K562 (cell line): ENCODE measurements around the gene GRIK5. TPM values are rescaled to one million over a fixed set of nuclear protein-coding genes. Genes with fewer than 3 reads are reported as not detected.

Source experiments
- ATAC-seq: fragments of 200-7000 bp; cut with Tn5 transposase; 3 replicates; pipeline ENCODE4 v1.9.1; 2020; ENCODE audit warnings: moderate library complexity
- BruUV-seq: library from RNA; stranded (reverse); fragments of 400-500 nt; replicated peaks from 2 replicates; lab custom pipeline; 2021; lab: Mats Ljungman, UMichigan
- CTCF ChIA-PET: fragments of 300-600 bp; formaldehyde crosslinking; extraction: SDS; loops from one replicate; lab custom pipeline; 2021; ENCODE audit warnings: low intra/inter-chr PET ratio; lab: Yijun Ruan, JAX
- POLR2A ChIA-PET: fragments of 300-600, 350-650 bp; sonication (Branson Sonifier 250); formaldehyde crosslinking; extraction: SDS; loops from one replicate; lab custom pipeline; 2021; ENCODE audit warnings: antibody characterized with exemption, inconsistent platforms; lab: Yijun Ruan, JAX
- DNase-seq, 4 experiments: peaks; one replicate each; pipeline versions ENCODE4 v3.0.0 to v3.0.0-alpha.2; 2011 to 2018; ENCODE audit warnings: low spot score in 3 of 4, mixed read lengths in 3 of 4; ENCODE audit errors: extremely low read depth in 1 of 4
- FAIRE-seq: peaks from 2 replicates; lab custom pipeline; 2011; peaks lifted over from hg19 to GRCh38; lab: Jason Lieb, UNC
- H2AFZ ChIP-seq: 2 replicates; pipeline ENCODE4 v1.6.0; 2011; ENCODE audit warnings: low read depth, low read length, control low read depth, inconsistent platforms
- H3K27ac ChIP-seq: fragments of 200-600 bp; 3 replicates; pipeline ENCODE4 v1.8.0; 2011; ENCODE audit warnings: low read depth, mild to moderate bottlenecking, control low read depth, inconsistent platforms, low read length, moderate library complexity, mixed read lengths; ENCODE audit errors: extremely low read depth
- H3K27me3 ChIP-seq, 2 experiments: fragments of 300-600 bp in 1 of 2; 2 replicates in 1 of 2; 3 replicates in 1 of 2; pipeline versions ENCODE4 v1.6.0 to v1.8.0; 2011; ENCODE audit warnings: inconsistent platforms in 2 of 2, low read length in 2 of 2, mild to moderate bottlenecking in 1 of 2, mixed read lengths in 1 of 2, moderate library complexity in 1 of 2; ENCODE audit not compliant: control insufficient read depth in 2 of 2, insufficient read depth in 2 of 2
- H3K36me3 ChIP-seq: fragments of 300-600 bp; 3 replicates; pipeline ENCODE4 v1.8.0; 2011; ENCODE audit warnings: mild to moderate bottlenecking, low read length, inconsistent platforms; ENCODE audit not compliant: control insufficient read depth, insufficient read depth
- H3K4me1 ChIP-seq, 2 experiments: fragments of 200-600 bp in 1 of 2; replicated peaks in 1 of 2; 2 replicates in 1 of 2; 3 replicates in 1 of 2; pipeline versions ENCODE4 v1.5.1 to v1.8.0; 2011; ENCODE audit warnings: inconsistent platforms in 2 of 2, low read length in 2 of 2, mild to moderate bottlenecking in 1 of 2, mixed read lengths in 1 of 2, moderate library complexity in 1 of 2; ENCODE audit not compliant: control insufficient read depth in 2 of 2, insufficient read depth in 2 of 2
- H3K4me2 ChIP-seq: 2 replicates; pipeline ENCODE4 v1.6.1; 2011; ENCODE audit warnings: low read length, control low read depth, inconsistent platforms, mixed read lengths; ENCODE audit not compliant: insufficient read depth
- H3K4me3 ChIP-seq: fragments of 200-600 bp; sonication (generic), shearing (Covaris generic); 2 replicates; pipeline ENCODE4 v1.5.1; 2016; ENCODE audit warnings: control low read depth, inconsistent platforms
- H3K79me2 ChIP-seq: fragments of 200-600 bp; 3 replicates; pipeline ENCODE4 v1.8.0; 2011; ENCODE audit warnings: low read length, inconsistent platforms; ENCODE audit not compliant: control insufficient read depth, insufficient read depth
- H3K9ac ChIP-seq, 2 experiments: 2 replicates each; pipeline versions ENCODE4 v1.6.0 to v1.6.1; 2011; ENCODE audit warnings: low read depth in 2 of 2, low read length in 2 of 2, control low read depth in 1 of 2, inconsistent platforms in 1 of 2, mild to moderate bottlenecking in 1 of 2, mixed read lengths in 1 of 2; ENCODE audit not compliant: insufficient read depth in 1 of 2
- H3K9me1 ChIP-seq: one replicate; pipeline ENCODE4 v1.6.0; 2011; ENCODE audit warnings: inconsistent platforms, mild to moderate bottlenecking, low read length, moderate library complexity; ENCODE audit not compliant: control insufficient read depth, insufficient read depth
- H3K9me3 ChIP-seq: replicated peaks from 2 replicates; pipeline ENCODE4 v1.5.1; 2011; ENCODE audit warnings: low read depth, low read length, inconsistent platforms; ENCODE audit not compliant: control insufficient read depth, insufficient read depth
- H4K20me1 ChIP-seq: replicated peaks from 2 replicates; pipeline ENCODE4 v1.6.1; 2011; ENCODE audit warnings: low read length, inconsistent platforms, mixed read lengths; ENCODE audit not compliant: control insufficient read depth, insufficient read depth
- BRD4 ChIP-seq: fragments of 200-600 bp; sonication (generic); IDR thresholded peaks from 2 replicates; pipeline ENCODE4 v1.6.1; 2017; ENCODE audit warnings: inconsistent platforms
- CREBBP ChIP-seq: IDR thresholded peaks from one replicate; pipeline ENCODE4 v1.6.1; 2012; ENCODE audit warnings: low read depth, mild to moderate bottlenecking, control low read depth, inconsistent platforms, low read length
- ESRRA ChIP-seq: fragments of 450-650 bp; IDR thresholded peaks from 2 replicates; pipeline ENCODE4 v1.6.1; 2014; ENCODE audit warnings: low read depth, mild to moderate bottlenecking, moderate library complexity, borderline replicate concordance
- MECOM ChIP-seq: fragments of 250-450 bp; sonication (Bioruptor Pico); IDR thresholded peaks from 2 replicates; pipeline ENCODE4 v1.8.0; 2022; ENCODE audit warnings: inconsistent platforms
- PHF21A ChIP-seq: fragments of 450-650 bp; IDR thresholded peaks from 2 replicates; pipeline ENCODE4 v1.6.1; 2017; ENCODE audit warnings: low read depth, borderline replicate concordance
- TRIM25 ChIP-seq: fragments of 450-650 bp; IDR thresholded peaks from 2 replicates; pipeline ENCODE4 v1.7.0; 2016; ENCODE audit warnings: borderline replicate concordance
- ZC3H8 ChIP-seq: fragments of 450-650 bp; IDR thresholded peaks from 2 replicates; pipeline ENCODE4 v1.6.1; 2017
- ZNF217 ChIP-seq: sonication (generic); formaldehyde crosslinking; IDR thresholded peaks from 2 replicates; pipeline ENCODE4 v1.8.0; 2022; ENCODE audit warnings: mild to moderate bottlenecking, missing genetic modification reagents
- ZNF23 ChIP-seq: fragments of 250-450 bp; sonication (Bioruptor Pico); IDR thresholded peaks from 2 replicates; pipeline ENCODE4 v1.4.0; 2020; ENCODE audit warnings: mild to moderate bottlenecking
- WGBS: fragments of 100-300 bp; shearing (Covaris generic); methylation state at CpG from one replicate; pipeline ENCODE4 v1.1.6; 2016; ENCODE audit warnings: low coverage, mixed read lengths; ENCODE audit not compliant: insufficient coverage; ENCODE audit errors: missing lambda C conversion rate; 5-methylcytosine and 5-hydroxymethylcytosine counted together
- in situ Hi-C: fragments of 300-500 bp; cut with MboI; formaldehyde crosslinking; loops from 4 replicates; pipeline ENCODE4 v1.15.0; 2018; ENCODE audit warnings: inconsistent platforms, mixed read lengths
- intact Hi-C: fragments of 100-400 bp; cut with micrococcal nuclease; formaldehyde crosslinking; loops from 2 replicates; pipeline ENCODE4 v1.14.2; 2022
- polyA plus RNA-seq, 8 experiments: library from polyadenylated mRNA; depleted of rRNA in 4 of 8; stranded (reverse) in 5 of 8; unstranded in 3 of 8; fragments of >200 nt; fragmentation: Nextera tagmentation in 2 of 8; fragmentation: Illumina TruSeq in 1 of 8; extraction: Ambion mirVana in 2 of 8; extraction: Trizol in 1 of 8; gene quantifications; 2 replicates each; pipeline versions ENCODE4 v1.2.1 to v1.2.3, GENCODE V29; 2011 to 2014; ENCODE audit warnings: inconsistent platforms in 1 of 8, missing spikeins in 1 of 8
- total RNA-seq, 7 experiments: library from RNA; depleted of rRNA in 6 of 7; stranded (reverse); fragments of >200 nt in 6 of 7; fragmentation: Illumina TruSeq in 2 of 7; extraction: Trizol in 2 of 7; gene quantifications; 2 replicates each; pipeline versions ENCODE4 v1.2.1 to v1.2.3, GENCODE V29; 2011 to 2021; ENCODE audit warnings: low replicate concordance in 1 of 7

The GRIK5 gene
- total and polyA plus RNA-seq, 9 of the 15 experiments (the other 6 are each of a cell fraction or from before 2014, with no cell fraction given): 0.04 to 0.55 (median 0.27) TPM; not detected in 2

DNA sequence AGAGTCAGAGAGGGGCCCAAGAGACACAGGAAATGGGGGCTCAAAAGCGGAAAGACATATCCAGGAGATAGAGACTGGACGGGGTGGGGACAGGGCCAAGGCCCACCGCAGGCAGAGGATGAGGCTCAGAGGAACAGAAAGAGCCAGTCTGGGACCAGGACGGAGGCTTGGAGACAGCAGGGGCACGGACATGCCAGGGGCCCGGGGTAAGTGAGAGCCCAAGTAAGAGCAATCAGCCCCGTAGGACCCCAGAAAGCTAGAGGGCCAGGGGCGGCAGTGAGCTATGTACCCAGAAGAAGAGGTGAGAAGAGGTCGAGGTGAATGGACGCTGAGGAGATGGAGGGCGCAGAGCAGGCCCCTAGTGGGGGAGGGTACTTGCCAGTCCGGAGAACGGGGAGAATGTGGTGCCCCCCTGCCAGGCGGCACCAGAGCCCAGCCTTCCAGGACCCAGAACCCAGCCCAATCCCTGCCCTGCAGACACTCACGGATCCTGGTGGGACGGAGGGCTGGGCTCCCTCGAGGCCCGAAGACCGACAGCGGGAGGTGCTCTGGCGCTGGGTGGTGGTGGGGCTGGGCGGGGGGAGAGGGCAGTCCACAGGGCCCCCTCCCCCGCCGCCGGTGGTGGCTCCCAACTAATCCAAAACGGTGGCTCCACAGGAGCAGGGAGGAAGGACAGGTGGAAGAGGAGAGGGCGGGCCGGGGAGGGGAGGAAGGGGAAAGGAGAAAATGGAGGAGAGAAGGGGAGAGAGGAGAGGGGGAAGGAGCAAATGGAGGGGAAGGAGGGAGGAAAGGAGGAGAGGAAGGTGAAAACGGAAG is 1.0 kb downstream of the GRIK5 start:
- no peak overlapping the region for H3K4me3 ChIP-seq
- DNase-seq (peak in 2 of 4 experiments; percentile 32 to 35), ATAC-seq (no peak), FAIRE-seq (no peak)
- H4K20me1 ChIP-seq: no peaks in the 10 kb centered on the region
- H3K79me2 ChIP-seq: no peaks in the 10 kb centered on the region
- TF ChIP-seq ESRRA: no peak
- no peak for TF ChIP-seq CREBBP
- no peak for TF ChIP-seq MECOM
- TF ChIP-seq ZNF23 (CRISPR knock-in tag): no peak
- TF ChIP-seq ZNF217 (CRISPR knock-in tag): no peak
- TF ChIP-seq BRD4: no peak
- TF ChIP-seq ZC3H8: no peak
- no peak for TF ChIP-seq TRIM25
- TF ChIP-seq PHF21A: no peak
- ChIA-PET CTCF (interaction anchor here (0.6 kb wide), 1 partner anchor 109 kb away, joined by 3 read pairs; no protein-coding TSS in a partner anchor), POLR2A (no interaction called here)
- no peaks in the 10 kb centered on the region for H3K36me3 ChIP-seq
- H3K27me3 ChIP-seq: peaks cover 12 to 36% of the 10 kb centered on the region in 2 experiments; a peak in 4 of 5 replicates
- in situ Hi-C loops (no loop called here), intact Hi-C loops (no loop called here)
- H3K9ac ChIP-seq: peak overlapping the region in 1 of 2 experiments; percentile 27; a peak in 1 of 4 replicates
- no TSS peak for BruUV-seq
- peaks cover 0 to 29% of the 10 kb centered on the region in 2 experiments; a peak in 3 of 5 replicates for H3K4me1 ChIP-seq
- no peak overlapping the region for H3K4me2 ChIP-seq
- 23% methylated on average over 14 of the region's 29 CpGs for WGBS
- H3K9me3 ChIP-seq: no peaks in the 10 kb centered on the region
- no peak overlapping the region for H2AFZ ChIP-seq
- no peak overlapping the region for H3K27ac ChIP-seq
- no peaks in the 10 kb centered on the region for H3K9me1 ChIP-seq
